B cell (primary cell): ENCODE data around the gene SLC9C1. TPM values are rescaled to one million over a fixed set of nuclear protein-coding genes. Genes with fewer than 3 reads are reported as not detected.

ENCODE experiments used
- ATAC-seq: fragments of 200-7000 bp; cut with Tn5 transposase; one replicate; pipeline ENCODE4 v1.10.0; 2021; ENCODE audit warnings: low read depth, mild to moderate bottlenecking, moderate number of reproducible peaks, moderate library complexity
- CTCF ChIA-PET: fragments of 350-600 bp; sonication (Branson Sonifier 250); formaldehyde crosslinking; loops from one replicate; lab custom pipeline; 2021; ENCODE audit warnings: antibody characterized with exemption, inconsistent platforms; lab: Charles Lee
- POLR2A ChIA-PET: fragments of 350-600 bp; sonication (Branson Sonifier 250); formaldehyde crosslinking; loops from one replicate; lab custom pipeline; 2021; ENCODE audit warnings: antibody characterized with exemption; lab: Charles Lee
- DNase-seq: peaks from one replicate; pipeline ENCODE4 v3.0.0; 2013
- H2AFZ ChIP-seq: 2 replicates; pipeline ENCODE4 v1.6.1; 2012; ENCODE audit warnings: mild to moderate bottlenecking, low read depth, low read length; ENCODE audit not compliant: insufficient read depth, poor library complexity, severe bottlenecking
- H3K27ac ChIP-seq, 2 donors: 1 replicate in 1 of 2; 2 replicates in 1 of 2; pipeline ENCODE4 v1.5.1; 2012 to 2013; ENCODE audit warnings: low read length in 2 of 2, mild to moderate bottlenecking in 2 of 2, moderate library complexity in 1 of 2
- H3K27me3 ChIP-seq, 4 experiments: fragments of 200-600 bp in 1 of 4; sonication (generic) in 1 of 4; replicated peaks in 1 of 4; 1 replicate in 2 of 4; 2 replicates in 2 of 4; pipeline versions ENCODE4 v1.6.1 to v1.7.0; 2013 to 2016; ENCODE audit warnings: low read length in 3 of 4, mild to moderate bottlenecking in 2 of 4, mixed read lengths in 1 of 4, moderate library complexity in 1 of 4; ENCODE audit not compliant: insufficient read depth in 4 of 4, control insufficient read depth in 3 of 4; ENCODE audit errors: control extremely low read depth in 1 of 4
- H3K36me3 ChIP-seq, 2 experiments: replicated peaks in 1 of 2; 1 replicate in 1 of 2; 2 replicates in 1 of 2; pipeline versions ENCODE4 v1.6.1 to v1.7.1; 2013; ENCODE audit warnings: low read length in 1 of 2; ENCODE audit not compliant: insufficient read depth in 2 of 2, control insufficient read depth in 1 of 2; ENCODE audit errors: control extremely low read depth in 1 of 2, extremely low read depth in 1 of 2
- H3K4me1 ChIP-seq, 2 donors: fragments of 200-600 bp in 1 of 2; sonication (generic) in 1 of 2; 1 replicate in 1 of 2; 2 replicates in 1 of 2; pipeline versions ENCODE4 v1.5.1 to v1.6.1; 2013 to 2017; ENCODE audit warnings: low read length in 2 of 2; ENCODE audit not compliant: control insufficient read depth in 2 of 2, insufficient read depth in 2 of 2
- H3K4me2 ChIP-seq: replicated peaks from 2 replicates; pipeline ENCODE3; 2012; ENCODE audit warnings: mild to moderate bottlenecking, low read depth, low read length; ENCODE audit not compliant: poor library complexity, severe bottlenecking
- H3K4me3 ChIP-seq, 5 experiments: fragments of 200-600 bp in 1 of 5; sonication (generic) in 1 of 5; 1 replicate in 3 of 5; 2 replicates in 2 of 5; pipeline versions ENCODE4 v1.5.1 to v1.7.0; 2011 to 2016; ENCODE audit warnings: low read length in 4 of 5, mild to moderate bottlenecking in 4 of 5, low read depth in 2 of 5, control low read depth in 1 of 5, moderate library complexity in 1 of 5; ENCODE audit not compliant: insufficient read depth in 1 of 5; ENCODE audit errors: control extremely low read depth in 1 of 5, extremely low read depth in 1 of 5
- H3K79me2 ChIP-seq: fragments of 200-600 bp; sonication (generic); one replicate; pipeline ENCODE4 v1.6.0; 2016; ENCODE audit warnings: low read length; ENCODE audit not compliant: control insufficient read depth, insufficient read depth
- H3K9ac ChIP-seq: fragments of 200-600 bp; sonication (generic); 2 replicates; pipeline ENCODE4 v1.6.1; 2017; ENCODE audit warnings: mild to moderate bottlenecking, low read length, moderate library complexity
- H3K9me3 ChIP-seq, 3 donors: one replicate each; pipeline versions ENCODE4 v1.6.1 to v1.7.1; 2013; ENCODE audit warnings: low read length in 2 of 3; ENCODE audit not compliant: control insufficient read depth in 2 of 3, insufficient read depth in 1 of 3; ENCODE audit errors: control extremely low read depth in 1 of 3
- H4K20me1 ChIP-seq: 2 replicates; pipeline ENCODE4 v1.6.0; 2012; ENCODE audit warnings: mild to moderate bottlenecking, low read length; ENCODE audit not compliant: insufficient read depth, control insufficient read depth, poor library complexity, severe bottlenecking
- H3K27ac Mint-ChIP-seq: one replicate; pipeline ENCODE4 v1.8.0; 2021; ENCODE audit warnings: mixed read lengths
- H3K27me3 Mint-ChIP-seq: one replicate; pipeline ENCODE4 v1.8.0; 2021; ENCODE audit warnings: mixed read lengths
- H3K4me1 Mint-ChIP-seq: one replicate; pipeline ENCODE4 v1.8.0; 2021; ENCODE audit warnings: mixed read lengths
- H3K4me3 Mint-ChIP-seq: one replicate; pipeline ENCODE4 v1.8.0; 2021; ENCODE audit warnings: mixed read lengths
- H3K9me3 Mint-ChIP-seq: one replicate; pipeline ENCODE4 v1.8.0; 2022; ENCODE audit warnings: mixed read lengths; ENCODE audit not compliant: insufficient read depth
- EZH2 ChIP-seq: IDR thresholded peaks from 2 replicates; pipeline ENCODE4 v1.6.1; 2012; ENCODE audit warnings: borderline replicate concordance, low read depth, mild to moderate bottlenecking, moderate library complexity, low read length; ENCODE audit not compliant: insufficient read depth, poor library complexity, severe bottlenecking
- WGBS: methylation state at CpG from one replicate; pipeline ENCODE4 v1.1.5; 2013; ENCODE audit warnings: missing lambda C conversion rate; ENCODE audit not compliant: insufficient coverage; 5-methylcytosine and 5-hydroxymethylcytosine counted together
- intact Hi-C: fragments of 100-400 bp; cut with micrococcal nuclease; formaldehyde crosslinking; loops from one replicate; pipeline ENCODE4 v1.10.0; 2022
- polyA plus RNA-seq: library from polyadenylated mRNA; depleted of rRNA; stranded (reverse); fragments of >200 nt; gene quantifications from 2 replicates; pipeline ENCODE4 v1.2.3, GENCODE V29; 2012
- total RNA-seq, 2 donors: library from RNA; stranded (reverse); fragments of 120-200 nt in 1 of 2; gene quantifications; 1 replicate in 1 of 2; 2 replicates in 1 of 2; pipeline versions ENCODE4 v1.2.3 to v1.2.4, GENCODE V29; 2013 to 2022
- TF ChIP-seq, protein P1 (sequence below): fragments of 200-600 bp; IDR thresholded peaks from one replicate; pipeline ENCODE4 v1.8.0; 2022; ENCODE audit warnings: antibody characterized with exemption, mild to moderate bottlenecking

SLC9C1 gene
- total and polyA plus RNA-seq, 2 donors (not counting 1 experiment from before 2014, with no cell fraction given), result 0.07 to 0.49 TPM

GRCh38 chr3:112334691-112335433, 40.8 kb upstream of the SLC9C1 start:
- Histone ChIP-seq H3K79me2 (peaks cover 88% of the 10 kb centered on the region), H3K27me3 (no peaks in the 10 kb centered on the region), H3K4me1 (peaks cover 31 to 43% of the 10 kb centered on the region in 2 donors), H2AFZ (no peak overlapping the region), H3K4me2 (peak overlapping the region; percentile 78), H3K36me3 (peaks cover 1 to 6% of the 10 kb centered on the region in 2 experiments), H3K27ac (peak overlapping the region in 1 of 2 donors; percentile 83), H3K4me3 (peak overlapping the region; percentile 65 to 93 (median 89)), H4K20me1 (no peaks in the 10 kb centered on the region), H3K9me3 (no peaks in the 10 kb centered on the region), H3K9ac (peak overlapping the region; percentile 85)
- intact Hi-C loops, result loop anchor here (2.0 kb wide), 1 partner anchor 198 kb away; no protein-coding TSS in a partner anchor
- ATAC-seq, result no peak
- peak overlapping the region; percentile 94 for H3K4me3 Mint-ChIP-seq
- peaks cover 66% of the 10 kb centered on the region for H3K4me1 Mint-ChIP-seq
- peak overlapping the region; percentile 95 for H3K27ac Mint-ChIP-seq
- no CpG with 5 or more reads among the region's 6 CpGs for WGBS
- TF ChIP-seq, protein P1, sequence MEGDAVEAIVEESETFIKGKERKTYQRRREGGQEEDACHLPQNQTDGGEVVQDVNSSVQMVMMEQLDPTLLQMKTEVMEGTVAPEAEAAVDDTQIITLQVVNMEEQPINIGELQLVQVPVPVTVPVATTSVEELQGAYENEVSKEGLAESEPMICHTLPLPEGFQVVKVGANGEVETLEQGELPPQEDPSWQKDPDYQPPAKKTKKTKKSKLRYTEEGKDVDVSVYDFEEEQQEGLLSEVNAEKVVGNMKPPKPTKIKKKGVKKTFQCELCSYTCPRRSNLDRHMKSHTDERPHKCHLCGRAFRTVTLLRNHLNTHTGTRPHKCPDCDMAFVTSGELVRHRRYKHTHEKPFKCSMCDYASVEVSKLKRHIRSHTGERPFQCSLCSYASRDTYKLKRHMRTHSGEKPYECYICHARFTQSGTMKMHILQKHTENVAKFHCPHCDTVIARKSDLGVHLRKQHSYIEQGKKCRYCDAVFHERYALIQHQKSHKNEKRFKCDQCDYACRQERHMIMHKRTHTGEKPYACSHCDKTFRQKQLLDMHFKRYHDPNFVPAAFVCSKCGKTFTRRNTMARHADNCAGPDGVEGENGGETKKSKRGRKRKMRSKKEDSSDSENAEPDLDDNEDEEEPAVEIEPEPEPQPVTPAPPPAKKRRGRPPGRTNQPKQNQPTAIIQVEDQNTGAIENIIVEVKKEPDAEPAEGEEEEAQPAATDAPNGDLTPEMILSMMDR, result no peak
- no peak for TF ChIP-seq EZH2
- POLR2A ChIA-PET, result interaction anchor here (0.7 to 4.1 kb wide), 3 partner anchors 30 to 184 kb away, joined by 3 to 26 read pairs (median 3); partner anchors contain the start of gene BTLA
- CTCF ChIA-PET, result interaction anchor here (0.5 to 6.7 kb wide), 13 partner anchors 13 to 1109 kb away, joined by 3 to 50 read pairs (median 8); partner anchors contain the start of genes BTLA, SLC9C1 and ZBED2
- no peaks in the 10 kb centered on the region for H3K27me3 Mint-ChIP-seq
- H3K9me3 Mint-ChIP-seq, result no peaks in the 10 kb centered on the region
- DNase-seq, result no peak
